ELF-1 (cell line): Measurements from ENCODE around the gene ALOX5AP.

Source experiments
- DNase-seq: peaks from one replicate; pipeline ENCODE4 v3.0.0-alpha.2; 2016; ENCODE audit warnings: low read depth, low spot score

The ALOX5AP gene

GRCh38 chr13:30714629-30715371 is 20.5 kb upstream of the ALOX5AP start:
- no peak for DNase-seq

- no peak for DNase-seq
Measured at GRCh38 chr13:30715372-30715756, 20.0 kb upstream of the ALOX5AP start.

- DNase-seq, result no peak
Measured at GRCh38 chr13:30715837-30716236, 19.5 kb upstream of the ALOX5AP start.

GRCh38 chr13:30718661-30719524 is 16.4 kb upstream of the ALOX5AP start:
- DNase-seq, result no peak

- DNase-seq, result no peak
Measured at GRCh38 chr13:30719525-30719914, 15.8 kb upstream of the ALOX5AP start.

- DNase-seq, result no peak
Measured at GRCh38 chr13:30720172-30720869, 15.0 kb upstream of the ALOX5AP start.

- no peak for DNase-seq
Measured at GRCh38 chr13:30721936-30722335, 13.4 kb upstream of the ALOX5AP start.

GRCh38 chr13:30722361-30722760 is 13.0 kb upstream of the ALOX5AP start:
- no peak for DNase-seq

- no peak for DNase-seq
Measured at GRCh38 chr13:30724778-30725177, 10.6 kb upstream of the ALOX5AP start.

GRCh38 chr13:30725326-30726085 is 9.8 kb upstream of the ALOX5AP start:
- DNase-seq, result no peak

- DNase-seq, result no peak
Measured at GRCh38 chr13:30726192-30726591, 9.2 kb upstream of the ALOX5AP start.

GRCh38 chr13:30727491-30728355 is 7.6 kb upstream of the ALOX5AP start:
- no peak for DNase-seq

- no peak for DNase-seq
Measured at GRCh38 chr13:30729801-30730200, 5.5 kb upstream of the ALOX5AP start.

GRCh38 chr13:30730526-30730925 is 4.8 kb upstream of the ALOX5AP start:
- peak; percentile 34 for DNase-seq

GRCh38 chr13:30731361-30732045 is 3.8 kb upstream of the ALOX5AP start:
- no peak for DNase-seq

- no peak for DNase-seq
Measured at GRCh38 chr13:30732046-30732390, 3.3 kb upstream of the ALOX5AP start.

- no peak for DNase-seq
Measured at GRCh38 chr13:30734439-30734838, 904 bp upstream of the ALOX5AP start.

- DNase-seq, result no peak
Measured at GRCh38 chr13:30735872-30736175, 481 bp downstream of the ALOX5AP start.

GRCh38 chr13:30736461-30737320 is 1.3 kb downstream of the ALOX5AP start:
- DNase-seq, result no peak
